SK-N-MC (cell line): Measurements from ENCODE around the gene CCDC159.
A peak's percentile ranks its signal among the peaks of the same experiment; 100 is the strongest.
"Not testable (repeated sequence)": the region's sequence is repeated elsewhere in the genome, so short reads cannot be mapped to it uniquely, and the experiment has no call there.

Source experiments
- DNase-seq: peaks from one replicate; pipeline ENCODE4 v3.0.0-alpha.2; 2011; ENCODE audit warnings: low read depth, low spot score
- H3K27ac ChIP-seq: fragments of 200-600 bp; sonication (generic); 2 replicates; pipeline ENCODE4 v1.5.1; 2016; ENCODE audit warnings: mixed run types
- H3K36me3 ChIP-seq: fragments of 200-600 bp; sonication (generic); 2 replicates; pipeline ENCODE4 v1.6.1; 2017; ENCODE audit warnings: antibody characterized with exemption, low read length, mixed read lengths; ENCODE audit not compliant: insufficient read depth
- H3K4me3 ChIP-seq: fragments of 200-600 bp; sonication (generic); 2 replicates; pipeline ENCODE4 v1.5.1; 2016
- H3K9ac ChIP-seq: fragments of 200-600 bp; sonication (generic); 2 replicates; pipeline ENCODE4 v1.8.0; 2017; ENCODE audit warnings: mixed run types, mixed read lengths; ENCODE audit not compliant: insufficient read length
- H3K9me3 ChIP-seq: fragments of 200-600 bp; sonication (generic); 2 replicates; pipeline ENCODE4 v1.6.1; 2017; ENCODE audit warnings: low read depth, mild to moderate bottlenecking, antibody characterized with exemption, low read length, moderate library complexity, mixed read lengths
- EZH2 ChIP-seq: fragments of 200-600 bp; sonication (generic); IDR thresholded peaks from one replicate; pipeline ENCODE4 v1.6.1; 2017; ENCODE audit warnings: antibody characterized with exemption
- FOXP2 ChIP-seq: optimal IDR thresholded peaks from 2 replicates; pipeline ENCODE3; 2011; ENCODE audit warnings: mild to moderate bottlenecking, moderate library complexity; ENCODE audit not compliant: insufficient read depth; ENCODE audit errors: extremely low read length, control extremely low read depth
- POLR2AphosphoS5 ChIP-seq: IDR thresholded peaks from 2 replicates; pipeline ENCODE4 v1.6.1; 2012; ENCODE audit warnings: mild to moderate bottlenecking, low read depth, low read length, borderline replicate concordance

Gene CCDC159

DNA sequence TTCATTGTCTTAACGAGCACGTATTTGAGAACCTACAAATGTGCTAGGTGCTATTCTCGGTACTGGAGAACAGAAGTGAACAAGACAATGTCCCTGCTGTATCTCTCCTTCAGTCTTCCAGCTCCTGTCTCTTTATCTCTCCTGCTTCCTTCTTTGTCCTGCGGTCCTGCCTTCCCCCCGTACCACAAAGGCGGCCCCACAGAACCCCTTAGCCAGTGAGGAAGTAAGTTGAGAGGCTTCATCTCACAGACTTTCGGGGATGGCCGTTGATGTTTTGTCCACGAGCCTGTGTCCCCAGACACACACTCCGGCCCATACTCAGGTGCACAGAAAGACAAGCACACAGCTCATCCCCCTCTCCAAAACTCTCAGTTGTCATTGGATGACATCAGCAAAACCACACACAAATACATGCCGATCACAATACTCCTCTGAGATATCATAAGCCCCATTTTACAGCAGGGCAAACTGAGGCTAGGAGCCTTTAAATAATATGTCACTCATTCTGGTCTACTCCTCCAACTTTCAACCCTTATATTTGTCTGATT is 27.6 kb downstream of the CCDC159 start:
- H3K4me3 ChIP-seq = peak overlapping the region; percentile 92
- peaks cover 6% of the 10 kb centered on the region; the same call in 1 of the 2 replicates for H3K36me3 ChIP-seq
- H3K27ac ChIP-seq = no peak overlapping the region
- H3K9ac ChIP-seq = no peak overlapping the region
- no peak for TF ChIP-seq EZH2
- TF ChIP-seq POLR2AphosphoS5 = no peak
- TF ChIP-seq FOXP2 = no peak
- no peak for DNase-seq
- no peaks in the 10 kb centered on the region for H3K9me3 ChIP-seq

DNA sequence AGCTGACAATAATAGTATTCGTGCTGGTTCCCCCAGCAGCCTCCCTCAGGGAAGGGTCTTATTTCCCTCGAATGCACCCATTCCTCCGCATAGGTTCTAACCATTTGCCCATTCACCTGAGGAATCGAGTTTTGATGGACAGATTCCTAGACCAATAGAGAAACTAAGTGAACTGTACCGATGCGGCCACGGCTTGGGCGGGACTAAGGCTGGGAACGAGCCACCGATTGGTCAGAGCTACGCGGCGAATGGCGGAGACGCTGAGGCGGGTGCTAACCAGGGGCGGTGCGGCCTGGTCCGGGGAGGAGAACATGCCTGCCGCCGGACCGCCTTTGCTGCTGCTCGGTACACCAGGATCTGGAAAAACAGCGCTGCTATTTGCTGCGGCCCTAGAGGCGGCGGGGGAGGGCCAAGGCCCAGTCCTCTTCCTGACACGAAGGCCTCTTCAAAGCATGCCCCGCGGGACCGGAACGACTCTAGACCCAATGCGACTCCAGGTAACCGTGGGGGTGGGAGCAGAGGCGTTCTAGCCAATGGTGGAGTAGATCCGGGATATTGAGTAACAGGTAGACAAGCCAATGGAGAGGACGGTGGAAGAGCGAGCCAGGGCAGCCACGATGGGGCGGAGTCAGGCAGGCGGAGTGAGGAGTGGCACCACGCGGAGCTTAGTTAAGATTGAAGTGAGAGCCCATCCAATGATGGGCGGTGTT is 28.3 kb downstream of the CCDC159 start, which contains the start of gene SWSAP1:
TSS of gene SWSAP1 (plus strand) at position 234 of the 710 bp plus-strand sequence. CDS start at position 249, 15 bp downstream.
- Histone ChIP-seq H3K36me3 (peaks cover 6% of the 10 kb centered on the region; the same call in 1 of the 2 replicates), H3K4me3 (peak within 1 kb of the TSS; percentile 92), H3K9ac (peak within 1 kb of the TSS; percentile 92), H3K27ac (peak within 1 kb of the TSS; percentile 94), H3K9me3 (no peaks in the 10 kb centered on the region)
- peak; percentile 98 for DNase-seq
- peak; percentile 66; the same call in 1 of the 2 replicates for TF ChIP-seq POLR2AphosphoS5
- no peak for TF ChIP-seq EZH2
- TF ChIP-seq FOXP2 = peak; percentile 6

DNA sequence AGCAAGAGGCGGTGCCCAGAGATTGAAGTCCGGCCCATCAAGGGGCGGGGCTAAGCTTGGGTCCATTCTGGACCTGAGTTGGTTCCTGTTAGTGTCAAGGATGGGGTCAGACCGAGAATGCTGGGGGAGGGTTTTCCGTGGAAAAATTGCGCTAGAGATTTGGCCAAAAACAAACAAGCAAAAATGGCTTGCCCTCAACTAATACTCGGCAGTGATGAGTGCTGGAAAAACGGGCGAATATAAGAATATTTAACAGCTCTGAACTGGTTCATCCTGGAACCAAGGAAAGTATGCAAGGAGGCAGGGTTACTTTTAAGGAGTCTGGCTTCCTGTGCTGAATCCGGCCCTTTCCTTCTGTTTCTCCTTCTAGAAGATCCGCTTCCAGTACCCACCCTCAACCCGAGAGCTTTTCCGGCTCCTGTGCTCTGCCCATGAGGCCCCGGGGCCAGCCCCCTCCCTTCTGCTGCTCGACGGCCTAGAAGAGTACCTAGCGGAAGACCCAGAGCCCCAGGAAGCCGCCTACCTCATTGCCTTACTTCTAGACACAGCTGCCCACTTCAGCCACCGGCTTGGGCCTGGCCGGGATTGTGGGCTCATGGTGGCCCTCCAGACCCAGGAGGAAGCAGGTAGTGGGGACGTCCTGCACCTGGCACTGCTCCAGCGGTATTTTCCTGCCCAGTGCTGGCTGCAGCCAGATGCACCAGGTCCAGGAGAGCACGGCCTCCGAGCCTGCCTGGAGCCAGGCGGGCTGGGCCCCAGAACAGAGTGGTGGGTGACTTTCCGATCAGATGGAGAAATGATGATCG is 29.0 kb downstream of the CCDC159 start:
- Histone ChIP-seq H3K9me3 (no peaks in the 10 kb centered on the region), H3K4me3 (peak overlapping the region; percentile 92), H3K9ac (peak overlapping the region; percentile 48), H3K27ac (peak overlapping the region; percentile 76; the same call in 1 of the 2 replicates), H3K36me3 (peaks cover 6% of the 10 kb centered on the region; the same call in 1 of the 2 replicates)
- no peak for DNase-seq
- TF ChIP-seq EZH2 (no peak), POLR2AphosphoS5 (no peak), FOXP2 (no peak)

DNA sequence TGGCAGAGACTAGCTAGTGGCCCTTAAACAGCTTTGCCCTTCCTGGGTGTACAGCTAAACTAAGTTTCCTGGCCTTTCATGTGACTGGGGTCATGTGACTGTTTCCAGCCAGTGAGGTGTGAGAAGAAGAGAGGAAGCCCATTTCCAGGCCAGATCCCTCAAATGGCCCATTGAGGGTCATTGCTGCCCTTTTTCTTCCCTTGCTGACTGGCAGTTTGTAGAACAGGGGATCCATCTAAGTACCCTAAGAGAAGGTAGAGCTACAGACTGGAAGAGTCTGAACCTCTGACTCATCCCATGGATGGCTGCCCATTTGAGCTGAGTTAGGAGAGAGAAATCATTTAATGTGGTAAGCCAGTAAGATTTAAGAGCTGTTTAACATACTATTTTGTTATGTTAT is 30.9 kb downstream of the CCDC159 start:
- Histone ChIP-seq H3K36me3 (peaks cover 6% of the 10 kb centered on the region; the same call in 1 of the 2 replicates), H3K27ac (peak overlapping the region; percentile 22; the same call in 1 of the 2 replicates), H3K9ac (no peak overlapping the region), H3K9me3 (no peaks in the 10 kb centered on the region), H3K4me3 (no peak overlapping the region)
- DNase-seq = no peak
- no peak for TF ChIP-seq POLR2AphosphoS5
- no peak for TF ChIP-seq FOXP2

DNA sequence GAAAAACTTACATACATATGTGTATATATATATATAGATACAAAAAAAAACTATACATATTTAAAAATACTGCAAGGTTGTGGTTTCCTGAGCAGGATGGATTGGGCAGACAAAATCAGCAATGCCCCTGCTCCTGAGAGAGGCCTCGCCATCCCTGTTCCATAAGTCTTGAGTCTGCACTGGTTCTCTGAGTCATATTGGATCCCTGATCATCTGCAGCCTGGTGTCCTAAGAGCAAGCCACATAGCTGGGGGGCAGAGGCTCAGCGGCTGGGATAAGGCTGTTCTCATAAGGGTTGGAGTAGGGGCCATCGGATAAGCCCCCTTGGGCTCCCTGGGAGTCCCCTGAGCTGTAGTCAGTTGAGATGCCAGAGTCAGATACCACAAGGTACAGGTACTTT is 31.4 kb downstream of the CCDC159 start:
- Histone ChIP-seq H3K9ac (no peak overlapping the region), H3K36me3 (peaks cover 6% of the 10 kb centered on the region; the same call in 1 of the 2 replicates), H3K9me3 (no peaks in the 10 kb centered on the region), H3K4me3 (no peak overlapping the region), H3K27ac (no peak overlapping the region)
- no peak for DNase-seq
- TF ChIP-seq FOXP2 (no peak), EZH2 (no peak), POLR2AphosphoS5 (no peak)

DNA sequence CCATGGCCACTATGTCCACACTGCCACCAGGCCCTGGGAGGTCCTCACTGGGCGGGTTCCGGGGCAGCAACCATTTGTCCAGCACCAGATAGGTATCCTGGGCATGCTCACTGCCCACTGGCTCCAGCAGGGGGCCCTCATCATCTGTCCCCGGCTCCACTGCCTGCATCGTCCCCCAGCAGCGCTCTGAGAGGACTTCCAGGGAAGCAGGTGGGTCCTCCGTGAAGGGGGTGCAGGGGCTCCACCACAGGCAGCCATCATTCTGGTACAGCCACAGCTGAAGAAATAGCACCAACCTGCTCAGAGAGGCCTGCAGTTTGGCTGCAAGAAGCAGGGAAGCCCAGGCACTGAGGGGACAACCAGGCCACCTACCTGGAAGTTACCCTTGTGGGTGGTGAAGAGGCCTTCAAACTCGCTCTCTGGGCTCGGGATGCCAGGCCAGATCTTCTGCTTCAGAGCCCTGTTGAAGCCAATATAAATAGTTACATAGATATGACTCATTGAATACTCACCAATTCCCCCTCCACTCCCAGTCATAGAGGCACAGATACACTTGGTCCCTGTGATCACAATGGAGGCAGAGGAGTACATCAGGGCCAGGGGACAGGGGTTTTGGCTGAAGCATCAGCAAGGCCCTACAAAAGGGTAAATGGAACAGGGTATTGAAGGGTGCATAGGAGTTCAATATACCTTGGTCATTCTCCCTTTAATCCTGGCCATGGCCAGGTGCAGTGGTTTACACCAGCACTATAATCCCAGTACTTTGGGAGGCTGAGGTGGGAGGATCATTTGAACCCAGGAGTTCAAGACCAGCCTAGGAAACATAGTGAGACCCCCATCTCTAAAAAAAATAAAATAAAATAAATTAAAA is 32.2 kb downstream of the CCDC159 start:
- H3K27ac ChIP-seq = no peak overlapping the region
- peaks cover 6% of the 10 kb centered on the region; the same call in 1 of the 2 replicates for H3K36me3 ChIP-seq
- H3K4me3 ChIP-seq = no peak overlapping the region
- DNase-seq = no peak
- TF ChIP-seq FOXP2 = no peak
- no peak for TF ChIP-seq EZH2
- TF ChIP-seq POLR2AphosphoS5 = no peak
- no peak overlapping the region for H3K9ac ChIP-seq
- no peaks in the 10 kb centered on the region for H3K9me3 ChIP-seq

DNA sequence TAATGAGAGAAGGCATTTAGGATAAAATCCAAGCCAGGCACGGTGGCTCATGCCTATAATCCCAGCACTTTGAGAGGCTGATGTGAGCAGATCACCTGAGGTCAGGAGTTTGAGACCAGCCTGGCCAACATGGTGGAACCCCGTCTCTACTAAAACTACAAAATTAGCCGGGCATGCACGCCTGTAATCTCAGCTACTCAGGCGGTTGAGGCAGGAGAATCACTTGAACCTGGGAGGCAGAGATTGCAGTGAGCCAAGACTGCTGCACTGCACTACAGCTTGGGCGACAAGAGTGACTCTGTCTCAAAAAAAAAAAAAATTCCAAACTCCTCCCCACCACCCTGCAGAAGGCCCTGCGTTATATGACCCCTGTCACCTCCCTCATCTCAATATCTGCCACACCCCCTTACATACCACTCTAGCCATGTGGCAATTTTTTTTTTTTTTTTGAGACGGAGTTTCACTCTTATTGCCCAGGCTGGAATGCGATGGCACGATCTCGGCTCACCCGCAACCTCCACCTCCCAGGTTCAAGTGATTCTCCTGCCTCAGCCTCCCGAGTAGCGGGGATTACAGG is 33.0 kb downstream of the CCDC159 start:
- not testable (repeated sequence) for DNase-seq, H3K9ac ChIP-seq, H3K4me3 ChIP-seq, H3K9me3 ChIP-seq, H3K36me3 ChIP-seq, H3K27ac ChIP-seq

DNA sequence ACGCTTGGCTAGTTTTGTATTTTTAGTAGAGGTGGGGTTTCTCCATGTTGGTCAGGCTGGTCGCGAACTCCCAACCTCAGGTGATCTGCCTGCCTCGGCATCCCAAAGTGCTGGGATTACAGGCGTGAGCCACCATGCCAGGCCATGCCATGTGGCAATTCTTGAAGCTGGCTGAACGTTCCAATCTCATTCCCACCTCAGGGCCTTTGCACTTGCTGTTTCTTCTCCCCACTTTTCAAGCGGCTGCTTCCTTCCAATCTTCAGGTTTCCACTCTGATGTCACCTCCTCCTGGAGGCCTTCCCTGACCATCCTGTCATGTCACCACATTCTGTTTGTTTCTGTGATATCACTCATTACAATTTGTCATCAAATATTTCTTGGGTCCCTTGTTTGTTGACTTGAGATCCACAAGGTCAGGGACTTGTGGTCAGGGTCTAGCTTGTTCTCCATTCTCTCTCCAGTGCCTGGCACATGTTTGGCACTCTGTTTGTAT is 33.6 kb downstream of the CCDC159 start:
- no peak overlapping the region for H3K4me3 ChIP-seq
- DNase-seq = no peak
- no peak overlapping the region for H3K9ac ChIP-seq
- H3K27ac ChIP-seq = no peak overlapping the region
- TF ChIP-seq POLR2AphosphoS5 (no peak), FOXP2 (no peak), EZH2 (no peak)
- no peaks in the 10 kb centered on the region for H3K9me3 ChIP-seq
- H3K36me3 ChIP-seq = peaks cover 6% of the 10 kb centered on the region; the same call in 1 of the 2 replicates
